GM12878 (cell line): Measurements from ENCODE around the gene NPB. TPM values are rescaled to one million over a fixed set of nuclear protein-coding genes. Genes with fewer than 3 reads are reported as not detected.

Experiments
- ATAC-seq: fragments of 200-7000 bp; cut with Tn5 transposase; 3 replicates; pipeline ENCODE4 v1.9.1; 2020; ENCODE audit warnings: mild to moderate bottlenecking, moderate library complexity
- BruUV-seq: library from RNA; stranded (reverse); fragments of 400-500 nt; replicated peaks from 2 replicates; lab custom pipeline; 2021; lab: Mats Ljungman, UMichigan
- CTCF ChIA-PET: fragments of 300-600 bp; sonication (Branson Sonifier 250); formaldehyde crosslinking; extraction: SDS; loops from one replicate; lab custom pipeline; 2021; ENCODE audit warnings: inconsistent platforms; lab: Yijun Ruan, JAX
- POLR2A ChIA-PET: fragments of 350-600 bp; formaldehyde crosslinking; extraction: SDS; loops from one replicate; lab custom pipeline; 2021; ENCODE audit warnings: inconsistent platforms; lab: Charles Lee
- RAD21 ChIA-PET: fragments of 300-600 bp; sonication (Branson Sonifier 250); formaldehyde crosslinking; loops from one replicate; lab custom pipeline; 2023; ENCODE audit warnings: antibody characterized with exemption; ENCODE audit not compliant: unreplicated experiment; lab: Charles Lee
- SMC1A ChIA-PET: fragments of 300-600 bp; sonication (Branson Sonifier 250); formaldehyde crosslinking; loops from one replicate; lab custom pipeline; 2023; ENCODE audit not compliant: unreplicated experiment, uncharacterized antibody; lab: Charles Lee
- DNase-seq: peaks from one replicate; pipeline ENCODE4 v3.0.0-alpha.2; 2011; ENCODE audit warnings: low read depth, low spot score
- FAIRE-seq: peaks from 3 replicates; lab custom pipeline; 2011; peaks lifted over from hg19 to GRCh38; lab: Jason Lieb, UNC
- H2AFZ ChIP-seq: 2 replicates; pipeline ENCODE4 v1.6.0; 2011; ENCODE audit warnings: low read depth, low read length, control low read depth; ENCODE audit not compliant: control insufficient read depth
- H3K27ac ChIP-seq: 2 replicates; pipeline ENCODE4 v1.5.1; 2011; ENCODE audit warnings: control low read depth; ENCODE audit not compliant: control insufficient read depth, insufficient read depth
- H3K27me3 ChIP-seq, 2 experiments: replicated peaks in 1 of 2; 2 replicates each; pipeline versions ENCODE4 v1.6.0 to v1.6.1; 2011; ENCODE audit warnings: low read length in 1 of 2; ENCODE audit not compliant: control insufficient read depth in 2 of 2, insufficient read depth in 2 of 2
- H3K36me3 ChIP-seq, 2 experiments: 2 replicates each; pipeline ENCODE4 v1.5.1; 2011; ENCODE audit warnings: low read length in 1 of 2; ENCODE audit not compliant: control insufficient read depth in 2 of 2, insufficient read depth in 2 of 2
- H3K4me1 ChIP-seq: 2 replicates; pipeline ENCODE4 v1.6.1; 2011; ENCODE audit warnings: mild to moderate bottlenecking, low read length, moderate library complexity, mixed read lengths; ENCODE audit not compliant: control insufficient read depth, insufficient read depth
- H3K4me2 ChIP-seq: 2 replicates; pipeline ENCODE4 v1.6.0; 2011; ENCODE audit warnings: control low read depth; ENCODE audit not compliant: control insufficient read depth, insufficient read depth
- H3K4me3 ChIP-seq: fragments of 200-600 bp; sonication (generic); 2 replicates; pipeline ENCODE4 v1.5.1; 2016
- H3K79me2 ChIP-seq: 2 replicates; pipeline ENCODE4 v1.6.0; 2011; ENCODE audit warnings: low read length; ENCODE audit not compliant: control insufficient read depth, insufficient read depth
- H3K9ac ChIP-seq: 2 replicates; pipeline ENCODE4 v1.8.0; 2011; ENCODE audit warnings: low read length, control low read depth, mixed read lengths; ENCODE audit not compliant: control insufficient read depth, insufficient read depth
- H3K9me3 ChIP-seq: replicated peaks from 3 replicates; pipeline ENCODE4 v1.5.1; 2011; ENCODE audit warnings: mild to moderate bottlenecking, low read length; ENCODE audit not compliant: control insufficient read depth, insufficient read depth
- H4K20me1 ChIP-seq: 2 replicates; pipeline ENCODE4 v1.6.0; 2011; ENCODE audit not compliant: control insufficient read depth, insufficient read depth
- BACH1 ChIP-seq: fragments of 450-650 bp; IDR thresholded peaks from 2 replicates; pipeline ENCODE4 v1.6.1; 2017; ENCODE audit warnings: mild to moderate bottlenecking, borderline replicate concordance
- HDGF ChIP-seq: fragments of 450-650 bp; IDR thresholded peaks from 2 replicates; pipeline ENCODE4 v1.6.1; 2016; ENCODE audit warnings: antibody characterized with exemption
- MXI1 ChIP-seq: fragments of 150-350 bp; IDR thresholded peaks from 2 replicates; pipeline ENCODE4 v1.6.1; 2011; ENCODE audit warnings: low read depth, mild to moderate bottlenecking, inconsistent platforms, low read length, improper control_type of control experiment
- NRF1 ChIP-seq: conservative IDR thresholded peaks from 2 replicates; pipeline ENCODE4 v1.6.1; 2011; ENCODE audit warnings: mild to moderate bottlenecking, low read depth, low read length, improper control_type of control experiment
- RUNX3 ChIP-seq: IDR thresholded peaks from 2 replicates; pipeline ENCODE4 v1.6.1; 2012; ENCODE audit warnings: low read length, inconsistent platforms
- ZNF217 ChIP-seq: fragments of 450-650 bp; IDR thresholded peaks from 2 replicates; pipeline ENCODE4 v1.6.1; 2017; ENCODE audit warnings: antibody characterized with exemption, mild to moderate bottlenecking
- WGBS: methylation state at CpG from one replicate; pipeline ENCODE4 v1.1.6; 2016; ENCODE audit warnings: low lambda C conversion rate; ENCODE audit not compliant: insufficient replicate concordance, insufficient coverage; ENCODE audit errors: missing lambda C conversion rate; 5-methylcytosine and 5-hydroxymethylcytosine counted together
- in situ Hi-C: fragments of 300-500 bp; cut with MboI; formaldehyde crosslinking; loops from 9 replicates; pipeline ENCODE4 v1.14.3; 2018; ENCODE audit warnings: mixed read lengths
- intact Hi-C: fragments of 100-400 bp; cut with micrococcal nuclease; formaldehyde crosslinking; loops from one replicate; pipeline ENCODE4 v1.14.2; 2022; ENCODE audit not compliant: unreplicated experiment
- polyA plus RNA-seq, 11 experiments: library from polyadenylated mRNA; depleted of rRNA in 4 of 11; unstranded in 6 of 11; stranded (reverse) in 5 of 11; fragments of >200 nt; fragmentation: Nextera tagmentation in 4 of 11; fragmentation: Illumina TruSeq in 1 of 11; extraction: Ambion mirVana in 4 of 11; extraction: Trizol in 1 of 11; gene quantifications; 1 replicate in 1 of 11; 2 replicates in 10 of 11; pipeline versions ENCODE4 v1.2.1 to v1.2.3, GENCODE V29; 2011 to 2016; ENCODE audit warnings: inconsistent platforms in 2 of 11, missing spikeins in 2 of 11, low read depth in 1 of 11
- total RNA-seq, 4 experiments: library from RNA; depleted of rRNA in 3 of 4; stranded (reverse); fragments of >200 nt in 3 of 4; fragmentation: Illumina TruSeq in 1 of 4; extraction: Trizol in 1 of 4; gene quantifications; 2 replicates each; pipeline versions ENCODE4 v1.2.1 to v1.2.3, GENCODE V29; 2013 to 2021
- TF ChIP-seq, protein P1 (sequence below): fragments of 450-650 bp; formaldehyde crosslinking; IDR thresholded peaks from 2 replicates; pipeline ENCODE4 v1.5.0; 2022; ENCODE audit warnings: mild to moderate bottlenecking, missing genetic modification characterization
- TF ChIP-seq, protein P2 (sequence below): fragments of 450-650 bp; conservative IDR thresholded peaks from 2 replicates; pipeline ENCODE4 v1.6.1; 2017; ENCODE audit warnings: mild to moderate bottlenecking, moderate library complexity

Gene NPB
- total and polyA plus RNA-seq, 10 of the 15 experiments (the other 5 are each of a cell fraction or from before 2014, with no cell fraction given), result 0.03 to 0.40 (median 0.15) TPM; not detected in 2

DNA sequence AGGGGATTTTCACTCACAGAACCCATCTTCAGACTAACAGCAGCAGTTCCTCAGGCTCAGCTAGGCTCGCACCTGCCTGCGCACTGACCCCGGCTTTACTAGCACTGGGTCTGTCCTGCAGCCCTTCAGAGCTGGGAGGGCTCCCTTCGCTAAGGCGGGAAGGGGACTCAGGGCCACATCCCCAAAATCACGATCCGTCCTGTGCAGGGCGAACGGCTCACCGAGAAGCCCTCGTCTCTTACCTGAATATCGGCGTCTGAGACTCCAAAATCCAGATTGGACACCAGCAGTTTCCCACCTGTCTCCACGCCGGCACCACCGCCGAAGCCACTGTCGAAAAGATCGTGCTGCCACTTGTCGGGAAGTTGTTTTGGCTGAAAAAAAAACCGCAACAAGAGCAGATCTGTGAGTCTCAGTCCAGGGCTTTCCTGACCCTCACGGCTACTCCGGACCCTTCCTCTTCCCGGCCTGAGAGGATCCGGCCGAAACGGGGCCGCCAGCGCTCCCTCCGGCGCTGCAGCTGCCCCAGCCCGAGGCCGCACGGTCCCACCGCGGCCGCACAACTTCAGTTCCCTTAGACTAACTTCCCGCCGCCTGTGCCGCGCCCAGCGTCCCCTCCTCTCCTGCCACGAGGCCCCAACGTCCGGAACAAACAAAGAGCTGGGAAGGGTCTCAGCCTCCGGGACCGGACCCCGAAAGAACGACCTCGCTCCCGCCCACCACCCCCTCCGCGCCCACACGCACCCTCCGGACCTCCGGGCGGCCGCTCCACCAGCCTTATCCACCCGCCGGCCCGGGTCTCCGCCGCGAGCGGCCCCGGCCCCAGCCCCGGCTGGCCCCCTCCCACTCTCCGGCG lies 11.4 kb upstream of the NPB start:
- Histone ChIP-seq H3K27me3 (no peaks in the 10 kb centered on the region), H2AFZ (no peak overlapping the region), H3K9ac (peak overlapping the region; percentile 98), H3K4me3 (peak overlapping the region; percentile 91), H3K27ac (peak overlapping the region; percentile 74), H3K4me1 (peaks cover 30% of the 10 kb centered on the region), H3K4me2 (peak overlapping the region; percentile 97), H3K79me2 (peaks cover 52% of the 10 kb centered on the region), H3K9me3 (no peaks in the 10 kb centered on the region), H4K20me1 (0 out of 2 replicates have a peak, but pooled peaks cover 3% of the 10 kb centered on the region)
- POLR2A ChIA-PET, result interaction anchor here (0.9 kb wide), 1 partner anchor 19 kb away, joined by 4 read pairs; no protein-coding TSS in a partner anchor
- intact Hi-C loops (loop anchor here (2.0 kb wide), 1 partner anchor 18 kb away; no protein-coding TSS in a partner anchor), in situ Hi-C loops (no loop called here)
- SMC1A ChIA-PET, result no interaction called here
- no peak for FAIRE-seq
- DNase-seq, result no peak
- BruUV-seq, result no TSS peak
- ATAC-seq, result no peak
- whole genome bisulfite sequencing, result 3% methylated on average over 57 of the region's 69 CpGs
- RAD21 ChIA-PET, result no interaction called here
- CTCF ChIA-PET, result no interaction called here
- peak; percentile 40; the same call in 1 of the 2 replicates for TF ChIP-seq RUNX3
- TF ChIP-seq ZNF217, result no peak
- TF ChIP-seq, protein P1, sequence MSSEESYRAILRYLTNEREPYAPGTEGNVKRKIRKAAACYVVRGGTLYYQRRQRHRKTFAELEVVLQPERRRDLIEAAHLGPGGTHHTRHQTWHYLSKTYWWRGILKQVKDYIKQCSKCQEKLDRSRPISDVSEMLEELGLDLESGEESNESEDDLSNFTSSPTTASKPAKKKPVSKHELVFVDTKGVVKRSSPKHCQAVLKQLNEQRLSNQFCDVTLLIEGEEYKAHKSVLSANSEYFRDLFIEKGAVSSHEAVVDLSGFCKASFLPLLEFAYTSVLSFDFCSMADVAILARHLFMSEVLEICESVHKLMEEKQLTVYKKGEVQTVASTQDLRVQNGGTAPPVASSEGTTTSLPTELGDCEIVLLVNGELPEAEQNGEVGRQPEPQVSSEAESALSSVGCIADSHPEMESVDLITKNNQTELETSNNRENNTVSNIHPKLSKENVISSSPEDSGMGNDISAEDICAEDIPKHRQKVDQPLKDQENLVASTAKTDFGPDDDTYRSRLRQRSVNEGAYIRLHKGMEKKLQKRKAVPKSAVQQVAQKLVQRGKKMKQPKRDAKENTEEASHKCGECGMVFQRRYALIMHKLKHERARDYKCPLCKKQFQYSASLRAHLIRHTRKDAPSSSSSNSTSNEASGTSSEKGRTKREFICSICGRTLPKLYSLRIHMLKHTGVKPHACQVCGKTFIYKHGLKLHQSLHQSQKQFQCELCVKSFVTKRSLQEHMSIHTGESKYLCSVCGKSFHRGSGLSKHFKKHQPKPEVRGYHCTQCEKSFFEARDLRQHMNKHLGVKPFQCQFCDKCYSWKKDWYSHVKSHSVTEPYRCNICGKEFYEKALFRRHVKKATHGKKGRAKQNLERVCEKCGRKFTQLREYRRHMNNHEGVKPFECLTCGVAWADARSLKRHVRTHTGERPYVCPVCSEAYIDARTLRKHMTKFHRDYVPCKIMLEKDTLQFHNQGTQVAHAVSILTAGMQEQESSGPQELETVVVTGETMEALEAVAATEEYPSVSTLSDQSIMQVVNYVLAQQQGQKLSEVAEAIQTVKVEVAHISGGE (CRISPR knock-in tag), result 0 out of 2 replicates have a peak, but pooled peaks have one; percentile 32
- 0 out of 2 replicates have a peak, but pooled peaks have one; percentile 12 for TF ChIP-seq MXI1
- TF ChIP-seq NRF1, result no peak
- TF ChIP-seq BACH1, result 0 out of 2 replicates have a peak, but pooled peaks have one; percentile 24
- TF ChIP-seq HDGF, result no peak
- TF ChIP-seq, protein P2, sequence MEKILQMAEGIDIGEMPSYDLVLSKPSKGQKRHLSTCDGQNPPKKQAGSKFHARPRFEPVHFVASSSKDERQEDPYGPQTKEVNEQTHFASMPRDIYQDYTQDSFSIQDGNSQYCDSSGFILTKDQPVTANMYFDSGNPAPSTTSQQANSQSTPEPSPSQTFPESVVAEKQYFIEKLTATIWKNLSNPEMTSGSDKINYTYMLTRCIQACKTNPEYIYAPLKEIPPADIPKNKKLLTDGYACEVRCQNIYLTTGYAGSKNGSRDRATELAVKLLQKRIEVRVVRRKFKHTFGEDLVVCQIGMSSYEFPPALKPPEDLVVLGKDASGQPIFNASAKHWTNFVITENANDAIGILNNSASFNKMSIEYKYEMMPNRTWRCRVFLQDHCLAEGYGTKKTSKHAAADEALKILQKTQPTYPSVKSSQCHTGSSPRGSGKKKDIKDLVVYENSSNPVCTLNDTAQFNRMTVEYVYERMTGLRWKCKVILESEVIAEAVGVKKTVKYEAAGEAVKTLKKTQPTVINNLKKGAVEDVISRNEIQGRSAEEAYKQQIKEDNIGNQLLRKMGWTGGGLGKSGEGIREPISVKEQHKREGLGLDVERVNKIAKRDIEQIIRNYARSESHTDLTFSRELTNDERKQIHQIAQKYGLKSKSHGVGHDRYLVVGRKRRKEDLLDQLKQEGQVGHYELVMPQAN, result no peak
- TF ChIP-seq, all 136 proteins: peak for 4
- peaks cover 21 to 23% of the 10 kb centered on the region in 2 experiments; a peak in 3 of 4 replicates for H3K36me3 ChIP-seq
